Cardiac fibroblast (primary cell): ENCODE measurements around the gene NPAS2.
A peak's percentile ranks its signal among the peaks of the same experiment; 100 is the strongest.

Experiments
- DNase-seq, 2 donors: peaks; one replicate each; pipeline versions ENCODE4 v3.0.0 to v3.0.0-alpha.2; 2010; ENCODE audit warnings: low read depth in 2 of 2
- H3K4me3 ChIP-seq, 2 donors: replicated peaks in 1 of 2; 1 replicate in 1 of 2; 2 replicates in 1 of 2; pipeline ENCODE4 v1.5.1; 2011; ENCODE audit warnings: low read depth in 2 of 2, low read length in 2 of 2, mild to moderate bottlenecking in 2 of 2, moderate library complexity in 1 of 2
- CTCF ChIP-seq: IDR thresholded peaks from one replicate; pipeline ENCODE4 v1.5.1; 2011; ENCODE audit warnings: low read depth, mild to moderate bottlenecking, low read length, inconsistent platforms

NPAS2 gene

GRCh38 chr2:100906679-100907078 is 86.7 kb downstream of the NPAS2 start:
- H3K4me3 ChIP-seq, result no peak overlapping the region
- TF ChIP-seq CTCF, result no peak
- no peak for DNase-seq

GRCh38 chr2:100907832-100908231 is 87.9 kb downstream of the NPAS2 start:
- no peak for TF ChIP-seq CTCF
- DNase-seq, result no peak
- H3K4me3 ChIP-seq, result no peak overlapping the region

- no peak for TF ChIP-seq CTCF
- H3K4me3 ChIP-seq, result no peak overlapping the region
- DNase-seq, result no peak
These were observed 89.7 kb downstream of the NPAS2 start for GRCh38 chr2:100909534-100910081.

GRCh38 chr2:100910111-100910510 is 90.2 kb downstream of the NPAS2 start:
- TF ChIP-seq CTCF, result no peak
- no peak overlapping the region for H3K4me3 ChIP-seq
- DNase-seq, result no peak

GRCh38 chr2:100919316-100919715 is 99.4 kb downstream of the NPAS2 start:
- no peak for DNase-seq
- peak; percentile 49 for TF ChIP-seq CTCF
- H3K4me3 ChIP-seq, result no peak overlapping the region

GRCh38 chr2:100921685-100922161 is 101.8 kb downstream of the NPAS2 start:
- TF ChIP-seq CTCF, result no peak
- DNase-seq, result peak; percentile 51 to 72
- H3K4me3 ChIP-seq, result no peak overlapping the region
